Astrocyte (in vitro differentiated cells and primary cell): ENCODE results near the gene HBS1L. TPM values are rescaled to one million over a fixed set of nuclear protein-coding genes. Genes with fewer than 3 reads are reported as not detected.

Experiments used
- DNase-seq: peaks from one replicate; pipeline ENCODE4 v3.0.0-alpha.2; 2010; ENCODE audit warnings: low read depth
- FAIRE-seq: peaks from 2 replicates; lab custom pipeline; 2011; peaks lifted over from hg19 to GRCh38; lab: Jason Lieb, UNC
- H2AFZ ChIP-seq: 2 replicates; pipeline ENCODE4 v1.6.0; 2012; ENCODE audit warnings: low read depth, low read length, inconsistent platforms
- H3K27ac ChIP-seq: 2 replicates; pipeline ENCODE4 v1.5.1; 2011; ENCODE audit warnings: low read depth, low read length, inconsistent platforms
- H3K27me3 ChIP-seq: 2 replicates; pipeline ENCODE4 v1.6.0; 2011; ENCODE audit warnings: low read length, inconsistent platforms; ENCODE audit not compliant: insufficient read depth
- H3K36me3 ChIP-seq: 2 replicates; pipeline ENCODE4 v1.5.1; 2011; ENCODE audit warnings: low read length, inconsistent platforms; ENCODE audit not compliant: insufficient read depth
- H3K4me1 ChIP-seq: 2 replicates; pipeline ENCODE4 v1.5.1; 2011; ENCODE audit warnings: low read length, inconsistent platforms; ENCODE audit not compliant: insufficient read depth
- H3K4me2 ChIP-seq: 2 replicates; pipeline ENCODE4 v1.6.0; 2012; ENCODE audit warnings: low read length, inconsistent platforms
- H3K4me3 ChIP-seq: 2 replicates; pipeline ENCODE4 v1.5.1; 2011; ENCODE audit warnings: low read depth, mild to moderate bottlenecking, low read length, inconsistent platforms; ENCODE audit not compliant: insufficient read depth
- H3K79me2 ChIP-seq: 2 replicates; pipeline ENCODE4 v1.6.0; 2012; ENCODE audit warnings: mild to moderate bottlenecking, low read length, inconsistent platforms; ENCODE audit not compliant: insufficient read depth
- H3K9ac ChIP-seq: 2 replicates; pipeline ENCODE4 v1.6.0; 2012; ENCODE audit warnings: mild to moderate bottlenecking, low read length, inconsistent platforms
- H3K9me3 ChIP-seq: 2 replicates; pipeline ENCODE4 v1.5.1; 2012; ENCODE audit warnings: low read depth, mild to moderate bottlenecking, low read length, inconsistent platforms; ENCODE audit not compliant: insufficient read depth
- H4K20me1 ChIP-seq: 2 replicates; pipeline ENCODE4 v1.6.0; 2012; ENCODE audit warnings: low read length, inconsistent platforms; ENCODE audit not compliant: insufficient read depth
- H3K27ac Mint-ChIP-seq: one replicate; pipeline ENCODE4 v1.8.0; 2021; ENCODE audit warnings: mild to moderate bottlenecking, mixed read lengths; ENCODE audit not compliant: unreplicated experiment
- H3K27me3 Mint-ChIP-seq: one replicate; pipeline ENCODE4 v1.8.0; 2021; ENCODE audit warnings: low read depth, mixed read lengths; ENCODE audit not compliant: unreplicated experiment
- H3K36me3 Mint-ChIP-seq: one replicate; pipeline ENCODE4 v1.8.0; 2021; ENCODE audit warnings: low read depth, mixed read lengths; ENCODE audit not compliant: unreplicated experiment
- H3K4me1 Mint-ChIP-seq: one replicate; pipeline ENCODE4 v1.8.0; 2021; ENCODE audit warnings: low read depth, mixed read lengths; ENCODE audit not compliant: unreplicated experiment
- H3K4me3 Mint-ChIP-seq: one replicate; pipeline ENCODE4 v1.8.0; 2021; ENCODE audit warnings: mild to moderate bottlenecking, moderate library complexity, mixed read lengths; ENCODE audit not compliant: unreplicated experiment
- H3K9me3 Mint-ChIP-seq: one replicate; pipeline ENCODE4 v1.8.0; 2021; ENCODE audit warnings: mild to moderate bottlenecking, mixed read lengths; ENCODE audit not compliant: unreplicated experiment
- EZH2 ChIP-seq: IDR thresholded peaks from 2 replicates; pipeline ENCODE4 v1.6.1; 2012; ENCODE audit warnings: mild to moderate bottlenecking, low read length, inconsistent platforms; ENCODE audit not compliant: insufficient read depth
- total RNA-seq: library from RNA; stranded (reverse); gene quantifications from 2 replicates; pipeline ENCODE4 v1.2.1, GENCODE V29; 2021
- TF ChIP-seq, protein P1 (sequence below): IDR thresholded peaks from 2 replicates; pipeline ENCODE4 v1.5.1; 2011; ENCODE audit warnings: low read depth, mild to moderate bottlenecking, inconsistent platforms, low read length, moderate library complexity; ENCODE audit not compliant: insufficient read depth

HBS1L gene
- total RNA-seq, 1 donor from 2014 or later: 87.8 TPM

- no peak for DNase-seq
- no peak overlapping the region for H2AFZ ChIP-seq
- no peaks in the 10 kb centered on the region for H3K4me1 ChIP-seq
- no peak overlapping the region for H3K4me3 Mint-ChIP-seq
- H3K4me3 ChIP-seq: no peak overlapping the region
- H4K20me1 ChIP-seq: no peaks in the 10 kb centered on the region
- H3K27ac Mint-ChIP-seq: no peak overlapping the region
- H3K27me3 Mint-ChIP-seq: no peaks in the 10 kb centered on the region
- no peak overlapping the region for H3K27ac ChIP-seq
- H3K27me3 ChIP-seq: no peaks in the 10 kb centered on the region
- FAIRE-seq: no peak
- H3K9me3 ChIP-seq: no peaks in the 10 kb centered on the region
- H3K36me3 ChIP-seq: no peaks in the 10 kb centered on the region
- no peaks in the 10 kb centered on the region for H3K4me1 Mint-ChIP-seq
- H3K79me2 ChIP-seq: no peaks in the 10 kb centered on the region
- H3K9me3 Mint-ChIP-seq: no peaks in the 10 kb centered on the region
- TF ChIP-seq EZH2: no peak
- TF ChIP-seq, protein P1, sequence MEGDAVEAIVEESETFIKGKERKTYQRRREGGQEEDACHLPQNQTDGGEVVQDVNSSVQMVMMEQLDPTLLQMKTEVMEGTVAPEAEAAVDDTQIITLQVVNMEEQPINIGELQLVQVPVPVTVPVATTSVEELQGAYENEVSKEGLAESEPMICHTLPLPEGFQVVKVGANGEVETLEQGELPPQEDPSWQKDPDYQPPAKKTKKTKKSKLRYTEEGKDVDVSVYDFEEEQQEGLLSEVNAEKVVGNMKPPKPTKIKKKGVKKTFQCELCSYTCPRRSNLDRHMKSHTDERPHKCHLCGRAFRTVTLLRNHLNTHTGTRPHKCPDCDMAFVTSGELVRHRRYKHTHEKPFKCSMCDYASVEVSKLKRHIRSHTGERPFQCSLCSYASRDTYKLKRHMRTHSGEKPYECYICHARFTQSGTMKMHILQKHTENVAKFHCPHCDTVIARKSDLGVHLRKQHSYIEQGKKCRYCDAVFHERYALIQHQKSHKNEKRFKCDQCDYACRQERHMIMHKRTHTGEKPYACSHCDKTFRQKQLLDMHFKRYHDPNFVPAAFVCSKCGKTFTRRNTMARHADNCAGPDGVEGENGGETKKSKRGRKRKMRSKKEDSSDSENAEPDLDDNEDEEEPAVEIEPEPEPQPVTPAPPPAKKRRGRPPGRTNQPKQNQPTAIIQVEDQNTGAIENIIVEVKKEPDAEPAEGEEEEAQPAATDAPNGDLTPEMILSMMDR: no peak
- H3K4me2 ChIP-seq: no peak overlapping the region
- H3K36me3 Mint-ChIP-seq: no peaks in the 10 kb centered on the region
- H3K9ac ChIP-seq: no peak overlapping the region
Observed at GRCh38 chr6:135095716-135096115, 41.1 kb upstream of the HBS1L start.

GRCh38 chr6:135094403-135094821 lies 39.8 kb upstream of the HBS1L start:
- Mint-ChIP-seq H3K4me1 (no peaks in the 10 kb centered on the region), H3K4me3 (no peak overlapping the region), H3K36me3 (no peaks in the 10 kb centered on the region), H3K27me3 (no peaks in the 10 kb centered on the region), H3K9me3 (no peaks in the 10 kb centered on the region), H3K27ac (no peak overlapping the region)
- Histone ChIP-seq H3K27me3 (no peaks in the 10 kb centered on the region), H3K27ac (no peak overlapping the region), H3K9ac (no peak overlapping the region), H3K9me3 (no peaks in the 10 kb centered on the region), H4K20me1 (no peaks in the 10 kb centered on the region), H3K79me2 (no peaks in the 10 kb centered on the region), H3K4me1 (no peaks in the 10 kb centered on the region), H3K4me3 (no peak overlapping the region), H2AFZ (no peak overlapping the region), H3K36me3 (no peaks in the 10 kb centered on the region), H3K4me2 (no peak overlapping the region)
- no peak for FAIRE-seq
- no peak for TF ChIP-seq EZH2
- TF ChIP-seq, protein P1: no peak
- DNase-seq: peak; percentile 43

DNA sequence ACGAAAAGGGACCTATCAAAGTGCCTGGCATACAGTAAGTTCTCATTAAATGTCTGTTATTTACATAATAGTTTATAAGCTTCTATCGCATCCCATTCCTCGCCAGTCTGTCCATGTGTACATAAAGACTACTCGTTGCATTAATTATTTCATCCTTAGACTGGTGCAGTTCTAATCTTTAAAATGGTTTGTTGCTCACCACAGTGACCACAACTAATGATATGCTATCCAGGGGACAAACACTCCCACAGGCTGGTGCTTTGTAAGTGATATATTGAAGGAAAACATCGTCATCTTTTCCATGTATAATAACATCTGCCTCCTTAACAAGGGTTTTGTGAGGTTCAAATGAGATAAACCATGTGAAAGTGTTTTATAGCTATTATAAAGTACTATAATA lies 39.0 kb upstream of the HBS1L start:
- Histone ChIP-seq H3K4me3 (no peak overlapping the region), H3K9ac (no peak overlapping the region), H4K20me1 (no peaks in the 10 kb centered on the region), H3K4me2 (no peak overlapping the region), H3K27me3 (no peaks in the 10 kb centered on the region), H3K79me2 (no peaks in the 10 kb centered on the region), H3K36me3 (no peaks in the 10 kb centered on the region), H3K4me1 (no peaks in the 10 kb centered on the region), H3K9me3 (no peaks in the 10 kb centered on the region), H3K27ac (no peak overlapping the region), H2AFZ (no peak overlapping the region)
- no peak overlapping the region for H3K4me3 Mint-ChIP-seq
- H3K27ac Mint-ChIP-seq: no peak overlapping the region
- H3K27me3 Mint-ChIP-seq: no peaks in the 10 kb centered on the region
- FAIRE-seq (no peak), DNase-seq (peak; percentile 14)
- H3K36me3 Mint-ChIP-seq: no peaks in the 10 kb centered on the region
- TF ChIP-seq EZH2: no peak
- TF ChIP-seq, protein P1: no peak
- no peaks in the 10 kb centered on the region for H3K4me1 Mint-ChIP-seq
- H3K9me3 Mint-ChIP-seq: no peaks in the 10 kb centered on the region
